Measurements from ENCODE around the gene HOXA3. TPM values are rescaled to one million over a fixed set of nuclear protein-coding genes. Genes with fewer than 3 reads are reported as not detected.

Gene HOXA3
- total and polyA plus RNA-seq, 9 donors = 0.36 to 50.9 (median 2.3) TPM

DNA sequence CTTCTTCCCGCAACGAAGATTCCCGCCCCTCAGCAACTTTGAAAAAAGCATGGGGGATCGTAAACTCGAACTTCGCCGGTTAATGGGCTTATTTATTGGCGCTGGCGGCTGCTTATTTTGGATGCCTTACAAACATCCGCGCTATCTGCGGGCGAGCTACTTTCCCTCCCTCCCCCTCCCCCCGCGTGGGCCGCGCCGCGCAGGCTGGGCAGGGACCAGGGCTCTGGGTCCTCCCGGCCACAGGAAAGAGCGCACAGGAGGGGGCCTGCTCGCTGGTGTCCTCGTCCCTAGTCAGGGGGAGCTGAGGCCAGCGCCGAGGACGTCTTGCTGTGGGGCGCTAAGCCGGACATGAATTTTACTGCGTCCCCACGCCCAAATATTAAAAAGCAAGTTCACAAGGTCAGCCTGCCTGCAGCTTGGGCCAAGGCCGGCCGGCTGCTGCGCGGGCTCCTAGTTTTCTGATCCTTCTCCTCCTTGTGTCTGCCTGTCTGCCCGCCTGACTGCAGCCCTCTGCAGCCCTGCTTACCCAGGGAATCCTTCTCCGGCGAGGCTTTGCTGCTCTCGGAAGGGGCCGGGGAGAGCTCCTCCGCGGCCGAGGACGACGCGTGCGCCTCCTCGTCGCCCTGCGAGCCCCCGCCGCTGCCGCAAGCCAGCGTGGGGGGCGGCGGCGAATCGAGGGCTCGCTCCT, 20.6 kb upstream of the HOXA3 start:
- Histone ChIP-seq H3K9me3 (no peaks in the 10 kb centered on the region), H3K4me1 (ENCODE audit: insufficient read depth) (peaks cover 14% of the 10 kb centered on the region), H3K36me3 (no peaks in the 10 kb centered on the region), H3K4me3 (peak overlapping the region; percentile 53), H3K27ac (no peak overlapping the region), H3K27me3 (peaks cover 21% of the 10 kb centered on the region)
- TF ChIP-seq POLR2A (IDR thresholded peaks at IDR 0.05) = no peak
- TF ChIP-seq, protein P1, sequence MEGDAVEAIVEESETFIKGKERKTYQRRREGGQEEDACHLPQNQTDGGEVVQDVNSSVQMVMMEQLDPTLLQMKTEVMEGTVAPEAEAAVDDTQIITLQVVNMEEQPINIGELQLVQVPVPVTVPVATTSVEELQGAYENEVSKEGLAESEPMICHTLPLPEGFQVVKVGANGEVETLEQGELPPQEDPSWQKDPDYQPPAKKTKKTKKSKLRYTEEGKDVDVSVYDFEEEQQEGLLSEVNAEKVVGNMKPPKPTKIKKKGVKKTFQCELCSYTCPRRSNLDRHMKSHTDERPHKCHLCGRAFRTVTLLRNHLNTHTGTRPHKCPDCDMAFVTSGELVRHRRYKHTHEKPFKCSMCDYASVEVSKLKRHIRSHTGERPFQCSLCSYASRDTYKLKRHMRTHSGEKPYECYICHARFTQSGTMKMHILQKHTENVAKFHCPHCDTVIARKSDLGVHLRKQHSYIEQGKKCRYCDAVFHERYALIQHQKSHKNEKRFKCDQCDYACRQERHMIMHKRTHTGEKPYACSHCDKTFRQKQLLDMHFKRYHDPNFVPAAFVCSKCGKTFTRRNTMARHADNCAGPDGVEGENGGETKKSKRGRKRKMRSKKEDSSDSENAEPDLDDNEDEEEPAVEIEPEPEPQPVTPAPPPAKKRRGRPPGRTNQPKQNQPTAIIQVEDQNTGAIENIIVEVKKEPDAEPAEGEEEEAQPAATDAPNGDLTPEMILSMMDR (IDR thresholded peaks at IDR 0.05) = no peak
- TF ChIP-seq EP300 (IDR thresholded peaks at IDR 0.05) = no peak
- DNase-seq = peak; percentile 48 to 77 (median 67)
- intact Hi-C loops (cut with DNase I) = no loop called here
- 1 to 2% (median 1%) methylated on average over 53 to 58 of the region's 58 CpGs for WGBS, 3 donors

GRCh38 chr7:27172315-27172774, 20.0 kb upstream of the HOXA3 start:
- no peaks in the 10 kb centered on the region for H3K36me3 ChIP-seq
- DNase-seq = peak in 3 of 5 donors; percentile 17 to 28 (median 17)
- H3K4me1 ChIP-seq (ENCODE audit: insufficient read depth) = peaks cover 14% of the 10 kb centered on the region
- WGBS, 3 donors = 19 to 26% (median 22%) methylated on average over 10 of the region's 10 CpGs
- peaks cover 21% of the 10 kb centered on the region for H3K27me3 ChIP-seq
- intact Hi-C loops (cut with DNase I) = no loop called here
- peak overlapping the region; percentile 53 for H3K4me3 ChIP-seq
- no peaks in the 10 kb centered on the region for H3K9me3 ChIP-seq
- H3K27ac ChIP-seq = no peak overlapping the region
- TF ChIP-seq, protein P1 (IDR thresholded peaks at IDR 0.05) = no peak
- TF ChIP-seq POLR2A (IDR thresholded peaks at IDR 0.05) (no peak), EP300 (IDR thresholded peaks at IDR 0.05) (no peak)

DNA sequence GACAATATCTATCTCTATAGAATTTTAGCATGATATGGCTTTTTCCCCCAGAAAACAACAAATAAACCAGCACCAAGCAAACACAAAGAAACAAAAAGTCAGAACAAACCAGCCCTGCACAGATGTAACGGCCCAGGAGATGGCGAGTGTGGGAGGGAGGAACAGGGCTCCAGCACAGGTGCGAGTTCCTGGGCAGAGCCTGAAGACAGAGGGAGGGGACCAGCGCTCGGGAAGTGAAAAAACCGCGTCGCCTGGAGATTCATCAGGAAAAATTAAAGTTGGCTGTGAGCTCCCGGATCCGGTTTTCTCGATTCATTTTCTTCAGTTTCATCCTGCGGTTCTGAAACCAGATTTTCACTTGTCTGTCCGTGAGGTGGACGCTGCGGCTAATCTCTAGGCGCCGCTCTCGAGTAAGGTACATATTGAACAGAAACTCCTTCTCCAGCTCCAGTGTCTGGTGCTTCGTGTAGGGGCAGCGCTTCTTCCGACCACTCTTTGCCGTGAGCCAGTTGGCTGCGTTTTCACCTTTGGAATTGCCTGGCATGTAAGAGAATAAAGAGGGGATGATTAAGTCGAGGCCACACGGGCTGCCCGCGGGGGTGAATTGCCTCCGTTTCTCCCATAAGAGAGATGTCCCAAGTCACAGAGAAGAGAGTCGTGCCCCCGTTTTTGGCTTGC, 19.4 kb upstream of the HOXA3 start:
- no peak for TF ChIP-seq EP300 (IDR thresholded peaks at IDR 0.05)
- TF ChIP-seq POLR2A (IDR thresholded peaks at IDR 0.05) = no peak
- TF ChIP-seq, protein P1 (IDR thresholded peaks at IDR 0.05) = no peak
- Histone ChIP-seq H3K27me3 (peaks cover 21% of the 10 kb centered on the region), H3K27ac (no peak overlapping the region), H3K36me3 (no peaks in the 10 kb centered on the region), H3K4me3 (peak overlapping the region; percentile 53), H3K4me1 (ENCODE audit: insufficient read depth) (peaks cover 14% of the 10 kb centered on the region), H3K9me3 (no peaks in the 10 kb centered on the region)
- intact Hi-C loops (cut with DNase I) = no loop called here
- DNase-seq = peak in 1 of 5 donors; percentile 21
- WGBS, 3 donors = 17 to 45% (median 17%) methylated on average over 30 of the region's 30 CpGs

- Histone ChIP-seq H3K9me3 (no peaks in the 10 kb centered on the region), H3K27me3 (peaks cover 21% of the 10 kb centered on the region), H3K4me1 (ENCODE audit: insufficient read depth) (peaks cover 14% of the 10 kb centered on the region), H3K4me3 (peak overlapping the region; percentile 53), H3K27ac (no peak overlapping the region), H3K36me3 (no peaks in the 10 kb centered on the region)
- TF ChIP-seq, protein P1 (IDR thresholded peaks at IDR 0.05) = no peak
- no peak for TF ChIP-seq POLR2A (IDR thresholded peaks at IDR 0.05)
- no peak for TF ChIP-seq EP300 (IDR thresholded peaks at IDR 0.05)
- peak in 2 of 5 donors; percentile 16 to 28 for DNase-seq
- intact Hi-C loops (cut with DNase I) = no loop called here
- WGBS, 3 donors = 39 to 69% (median 45%) methylated on average over 8 of the region's 8 CpGs
These were observed 18.9 kb upstream of the HOXA3 start for GRCh38 chr7:27171325-27171636.

Data from ovary (tissue), 9 donors.